LNCaP clone FGC (cell line): ENCODE results near the gene KLC1.

Source experiments
- DNase-seq: peaks from one replicate; pipeline ENCODE4 v3.0.0-alpha.2; 2011; ENCODE audit warnings: low read depth
- H3K4me3 ChIP-seq: 2 replicates; pipeline ENCODE4 v1.5.1; 2011; ENCODE audit warnings: mild to moderate bottlenecking, low read depth, low read length, control low read depth
- CTCF ChIP-seq: IDR thresholded peaks from 2 replicates; pipeline ENCODE4 v1.5.1; 2012; ENCODE audit warnings: mild to moderate bottlenecking; ENCODE audit not compliant: control insufficient read depth, insufficient read depth; ENCODE audit errors: extremely low read depth

The KLC1 gene

GRCh38 chr14:103625356-103626095 is 3.5 kb upstream of the KLC1 start:
- DNase-seq = no peak
- H3K4me3 ChIP-seq = no peak overlapping the region
- no peak for TF ChIP-seq CTCF

- no peak for DNase-seq
- no peak overlapping the region for H3K4me3 ChIP-seq
- no peak for TF ChIP-seq CTCF
Observed at GRCh38 chr14:103626146-103626850, 2.7 kb upstream of the KLC1 start.

DNA sequence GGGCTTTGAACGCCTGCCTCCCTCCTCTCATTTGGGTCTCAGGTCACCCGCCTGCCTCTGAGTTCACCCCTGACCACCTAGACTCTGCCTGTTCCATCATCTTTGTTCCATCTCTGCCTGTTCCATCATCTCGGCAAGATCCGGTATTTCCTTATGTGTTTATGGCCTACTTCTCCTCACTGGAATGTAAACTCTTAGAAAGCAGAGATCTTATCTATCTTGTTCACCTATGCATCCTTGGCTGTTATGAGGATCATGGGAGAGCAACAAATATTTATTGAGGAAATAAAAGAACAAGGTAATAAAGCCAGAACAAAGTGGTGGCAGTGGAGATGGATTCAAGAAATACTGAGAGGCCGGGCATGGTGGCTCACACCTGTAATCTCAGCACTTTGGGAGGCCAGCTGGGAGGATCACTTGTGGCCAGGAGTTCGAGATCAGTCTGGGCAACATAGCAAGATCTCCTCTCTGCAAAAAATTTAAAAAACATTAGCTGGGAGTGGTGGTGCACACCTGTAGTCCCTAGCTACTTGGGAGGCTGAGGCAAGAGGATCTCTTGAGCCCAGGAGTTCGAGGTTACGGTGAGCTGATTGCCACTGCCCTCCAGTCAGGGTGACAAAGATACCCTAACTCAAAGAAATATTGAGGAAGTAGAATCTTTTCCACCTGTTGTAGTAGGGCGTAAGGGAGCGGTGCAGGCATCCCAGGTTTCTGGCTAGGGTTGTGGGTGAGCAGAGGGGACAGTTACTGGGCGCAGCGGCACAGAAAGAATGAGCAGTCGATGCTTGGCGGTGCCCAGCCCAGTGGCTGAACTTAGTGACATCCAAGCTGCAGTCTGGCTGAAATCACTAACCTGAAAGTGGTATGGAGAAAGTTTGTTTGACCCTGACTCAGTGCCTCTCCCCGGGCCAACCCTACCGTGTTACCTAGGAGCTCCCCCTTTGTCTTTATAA is 1.7 kb upstream of the KLC1 start:
- TF ChIP-seq CTCF = no peak
- H3K4me3 ChIP-seq = no peak overlapping the region
- peak; percentile 87 for DNase-seq

- DNase-seq = no peak
- TF ChIP-seq CTCF = no peak
- peak overlapping the region; percentile 80 for H3K4me3 ChIP-seq
Observed at GRCh38 chr14:103628221-103628683, 759 bp upstream of the KLC1 start.

- peak overlapping the region; percentile 80 for H3K4me3 ChIP-seq
- no peak for DNase-seq
- no peak for TF ChIP-seq CTCF
Observed at GRCh38 chr14:103629503-103630121, 601 bp downstream of the KLC1 start.

- TF ChIP-seq CTCF = no peak
- H3K4me3 ChIP-seq = peak overlapping the region; percentile 80
- no peak for DNase-seq
Observed at GRCh38 chr14:103630364-103631108, 1.5 kb downstream of the KLC1 start.
